ENCODE measurements around the gene FAM222B.

FAM222B gene

DNA sequence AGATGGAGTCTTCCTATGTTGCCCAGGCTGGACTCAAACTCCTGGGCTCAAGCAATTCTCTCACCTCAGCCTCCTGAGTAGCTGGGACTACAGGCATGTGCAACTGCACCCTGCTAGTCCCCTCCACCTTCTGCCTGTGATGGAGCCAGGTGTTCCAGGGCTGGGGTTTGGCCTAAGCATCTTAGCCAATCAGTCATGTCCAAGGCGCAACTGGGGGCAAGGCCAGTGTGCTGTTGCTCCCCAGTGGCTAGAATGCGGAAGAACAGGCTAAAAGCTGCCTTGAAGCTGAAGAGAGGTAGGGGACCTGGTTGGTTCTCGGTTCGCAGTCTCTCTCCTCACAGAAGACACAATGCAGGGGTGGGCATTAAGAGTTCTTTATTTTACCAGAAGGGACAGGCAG, 36.4 kb upstream of the FAM222B start:
- H3K27ac ChIP-seq = 0 out of 2 replicates have a peak overlapping the region, but pooled peaks have one; percentile 19
- TF ChIP-seq CTCF (IDR thresholded peaks at IDR 0.05) (peak; percentile 40), ZFX (IDR thresholded peaks at IDR 0.05; ENCODE audit: borderline replicate concordance) (no peak)

DNA sequence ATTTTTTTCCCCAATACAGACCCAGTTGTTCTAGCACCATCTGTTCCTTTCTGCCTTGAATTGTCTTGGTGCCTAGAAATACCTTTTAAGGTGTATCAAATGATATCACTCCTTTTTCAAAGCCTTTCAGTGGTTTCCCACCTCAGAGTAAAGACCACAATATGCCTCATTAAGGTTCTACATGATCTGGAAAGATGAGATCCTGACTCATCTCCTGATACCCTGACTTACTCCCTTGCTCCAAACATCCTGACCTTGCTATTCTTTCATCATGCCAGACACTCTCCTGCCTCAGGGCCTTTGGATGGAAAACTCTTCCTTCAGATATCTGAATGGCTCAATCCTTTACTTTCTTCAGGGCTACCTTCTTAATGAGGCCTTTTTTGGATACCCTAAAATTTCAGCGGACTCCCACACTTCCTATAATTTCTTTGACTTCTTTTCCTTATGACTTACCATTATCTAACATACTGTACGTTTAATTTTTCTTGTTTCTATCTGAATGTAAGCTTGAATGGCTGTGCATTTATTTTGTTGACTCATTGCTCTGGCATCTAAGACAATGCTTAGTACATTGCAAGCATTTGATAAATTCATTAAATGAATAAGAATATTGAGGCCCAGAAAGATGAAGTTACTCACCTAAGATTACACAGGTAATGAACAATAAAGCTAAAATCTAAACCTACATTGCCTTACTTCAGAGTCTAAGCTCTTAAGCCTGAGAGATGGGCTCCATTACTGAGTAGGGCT, 35.7 kb upstream of the FAM222B start:
- peak overlapping the region; percentile 19; the same call in 1 of the 2 replicates for H3K27ac ChIP-seq
- TF ChIP-seq CTCF (IDR thresholded peaks at IDR 0.05) = no peak
- TF ChIP-seq ZFX (IDR thresholded peaks at IDR 0.05; ENCODE audit: borderline replicate concordance) = no peak

DNA sequence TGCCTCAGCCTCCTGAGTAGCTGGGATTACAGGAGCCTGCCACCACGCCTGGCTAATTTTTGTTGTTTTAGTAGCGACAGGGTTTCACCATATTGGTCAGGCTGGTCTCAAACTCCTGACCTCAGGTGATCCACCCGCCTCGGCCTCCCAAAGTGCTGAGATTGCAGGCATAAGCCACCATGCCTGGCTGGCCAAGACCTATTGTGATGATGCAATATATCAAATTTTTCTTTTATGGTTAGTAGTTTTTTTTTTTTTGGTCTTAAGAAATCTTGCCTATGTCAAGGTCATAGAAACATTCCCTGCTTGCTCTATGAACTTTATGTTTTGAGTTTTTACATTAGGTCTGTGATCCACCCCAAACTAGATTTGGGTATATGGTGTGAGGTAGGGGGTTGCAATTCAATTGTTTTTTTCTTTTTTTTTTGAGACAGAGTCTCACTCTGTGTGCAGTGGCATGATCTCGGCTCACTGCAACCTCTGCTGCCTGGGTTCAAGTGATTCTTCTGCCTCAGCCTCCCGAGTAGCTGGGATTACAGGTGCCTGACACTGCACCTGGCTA, 34.6 kb upstream of the FAM222B start:
- H3K27ac ChIP-seq = peak overlapping the region; percentile 19

DNA sequence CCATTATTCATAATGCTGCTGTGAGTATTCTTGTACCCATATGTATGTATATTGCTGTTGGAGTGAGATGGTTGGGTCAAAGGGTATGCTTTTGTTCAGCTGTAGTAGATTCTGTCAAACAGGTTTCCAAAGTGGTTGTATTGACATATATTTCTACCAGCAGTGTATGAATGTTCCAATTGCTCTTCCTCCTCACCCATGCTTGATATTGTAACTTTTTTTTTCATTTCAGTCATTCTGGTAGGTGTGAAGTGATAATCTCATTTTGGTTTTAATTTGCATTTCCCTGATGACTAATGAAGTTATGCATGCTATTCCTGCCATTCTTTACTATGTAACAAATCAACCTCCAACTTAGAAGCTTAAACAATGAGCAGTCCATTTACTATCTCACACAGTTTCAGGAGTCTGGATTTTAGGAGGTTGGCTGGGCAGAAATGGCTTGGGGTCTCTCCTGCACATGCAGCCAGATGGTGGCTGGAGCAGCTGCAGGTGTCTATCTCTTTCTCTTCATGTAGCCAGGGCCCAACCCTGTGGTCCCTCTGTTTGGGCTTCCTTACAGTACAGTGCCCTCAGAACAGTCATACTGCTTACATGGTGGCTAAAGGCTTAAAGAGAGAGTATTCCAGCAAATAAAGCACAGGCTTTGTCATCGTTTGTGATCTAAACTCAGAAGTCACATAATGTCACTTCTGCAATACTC, 33.4 kb upstream of the FAM222B start:
- peak overlapping the region; percentile 19; the same call in 1 of the 2 replicates for H3K27ac ChIP-seq
- TF ChIP-seq ZFX (IDR thresholded peaks at IDR 0.05; ENCODE audit: borderline replicate concordance) = no peak
- no peak for TF ChIP-seq CTCF (IDR thresholded peaks at IDR 0.05)

DNA sequence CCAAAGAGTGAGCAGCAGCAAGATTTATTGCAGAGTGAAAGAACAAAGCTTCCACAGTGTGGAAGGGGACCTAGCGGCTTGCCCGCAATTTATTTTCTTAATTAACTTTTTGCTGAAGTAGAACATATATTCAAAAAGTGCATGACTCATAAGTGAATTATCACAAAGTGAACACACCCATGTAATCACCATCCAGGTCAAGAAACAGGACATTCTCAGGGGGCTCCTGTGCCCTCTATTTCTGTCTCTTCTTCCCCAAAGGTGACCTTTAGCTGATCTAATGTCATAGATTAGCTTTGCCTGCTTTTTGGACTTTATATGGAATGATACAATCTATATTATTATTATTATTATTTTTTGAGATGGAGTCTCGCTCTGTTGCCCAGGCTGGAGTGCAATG, 32.2 kb upstream of the FAM222B start:
- TF ChIP-seq ZFX (IDR thresholded peaks at IDR 0.05; ENCODE audit: borderline replicate concordance) = no peak
- no peak for TF ChIP-seq CTCF (IDR thresholded peaks at IDR 0.05)
- no peak overlapping the region for H3K27ac ChIP-seq

GRCh38 chr17:28873839-28874238, 31.2 kb upstream of the FAM222B start:
- no peak for TF ChIP-seq CTCF (IDR thresholded peaks at IDR 0.05)
- TF ChIP-seq ZFX (IDR thresholded peaks at IDR 0.05; ENCODE audit: borderline replicate concordance) = no peak
- H3K27ac ChIP-seq = no peak overlapping the region

- TF ChIP-seq CTCF (IDR thresholded peaks at IDR 0.05) = no peak
- no peak for TF ChIP-seq ZFX (IDR thresholded peaks at IDR 0.05; ENCODE audit: borderline replicate concordance)
Observed at GRCh38 chr17:28871056-28871579, 28.5 kb upstream of the FAM222B start.

More at GRCh38 chr17:28871056-28871579, 28.5 kb upstream of the FAM222B start:
- no peak overlapping the region for H3K27ac ChIP-seq
